ENCODE data around the gene GLMP.

GLMP gene

GRCh38 chr1:156286061-156286460 lies 9.4 kb downstream of the GLMP start:
- no peak for DNase-seq (ENCODE audit: low read depth in 2 of 2)

GRCh38 chr1:156285437-156285836 lies 10.0 kb downstream of the GLMP start:
- no peak for DNase-seq (ENCODE audit: low read depth in 2 of 2)

- DNase-seq (ENCODE audit: low read depth in 2 of 2) = no peak
These were observed 10.7 kb downstream of the GLMP start for GRCh38 chr1:156284757-156285156.

GRCh38 chr1:156284112-156284511 lies 11.4 kb downstream of the GLMP start, which contains the start of gene TMEM79:
Gene TMEM79 (plus strand): TSS chr1:156284325. CDS start chr1:156285227, 902 bp downstream.
- DNase-seq (ENCODE audit: low read depth in 2 of 2) = no peak

GRCh38 chr1:156283521-156283920 lies 12.0 kb downstream of the GLMP start:
- no peak for DNase-seq (ENCODE audit: low read depth in 2 of 2)

- peak; percentile 98 for DNase-seq (ENCODE audit: low read depth in 2 of 2)
These were observed 12.8 kb downstream of the GLMP start, which contains the start of gene SMG5 for GRCh38 chr1:156282479-156283222. Gene SMG5 (minus strand): TSS chr1:156282825. CDS start chr1:156282680, 145 bp downstream.

- DNase-seq (ENCODE audit: low read depth in 2 of 2) = no peak
These were observed 13.6 kb downstream of the GLMP start for GRCh38 chr1:156281693-156282478.

GRCh38 chr1:156281281-156281680 lies 14.2 kb downstream of the GLMP start:
- DNase-seq (ENCODE audit: low read depth in 2 of 2) = no peak

GRCh38 chr1:156279837-156280236 lies 15.6 kb downstream of the GLMP start:
- DNase-seq (ENCODE audit: low read depth in 2 of 2) = no peak

- DNase-seq (ENCODE audit: low read depth in 2 of 2) = no peak
These were observed 18.5 kb downstream of the GLMP start for GRCh38 chr1:156276966-156277381.

- DNase-seq (ENCODE audit: low read depth in 2 of 2) = no peak
These were observed 18.9 kb downstream of the GLMP start for GRCh38 chr1:156276532-156276931.

- no peak for DNase-seq (ENCODE audit: low read depth in 2 of 2)
These were observed 25.2 kb downstream of the GLMP start for GRCh38 chr1:156270314-156270713.

- DNase-seq (ENCODE audit: low read depth in 2 of 2) = no peak
These were observed 27.1 kb downstream of the GLMP start for GRCh38 chr1:156268336-156268735.

GRCh38 chr1:156266051-156266450 lies 29.4 kb downstream of the GLMP start:
- DNase-seq (ENCODE audit: low read depth in 2 of 2) = no peak

- DNase-seq (ENCODE audit: low read depth in 2 of 2) = no peak
These were observed 32.2 kb downstream of the GLMP start for GRCh38 chr1:156263288-156263655.

GRCh38 chr1:156262461-156263287 lies 32.8 kb downstream of the GLMP start:
- DNase-seq (ENCODE audit: low read depth in 2 of 2) = peak; percentile 35 to 37

- DNase-seq (ENCODE audit: low read depth in 2 of 2) = no peak
These were observed 34.6 kb downstream of the GLMP start for GRCh38 chr1:156260896-156261295.

- DNase-seq (ENCODE audit: low read depth in 2 of 2) = no peak
These were observed 35.7 kb downstream of the GLMP start for GRCh38 chr1:156259805-156260204.

- no peak for DNase-seq (ENCODE audit: low read depth in 2 of 2)
These were observed 36.6 kb downstream of the GLMP start for GRCh38 chr1:156258859-156259258.

- DNase-seq (ENCODE audit: low read depth in 2 of 2) = no peak
These were observed 37.8 kb downstream of the GLMP start for GRCh38 chr1:156257711-156258110.

GRCh38 chr1:156253634-156254033 lies 41.8 kb downstream of the GLMP start:
- no peak for DNase-seq (ENCODE audit: low read depth in 2 of 2)

GRCh38 chr1:156251527-156251926 lies 44.0 kb downstream of the GLMP start:
- no peak for DNase-seq (ENCODE audit: low read depth in 2 of 2)
